ENCODE results near the gene BAHCC1.

DNA sequence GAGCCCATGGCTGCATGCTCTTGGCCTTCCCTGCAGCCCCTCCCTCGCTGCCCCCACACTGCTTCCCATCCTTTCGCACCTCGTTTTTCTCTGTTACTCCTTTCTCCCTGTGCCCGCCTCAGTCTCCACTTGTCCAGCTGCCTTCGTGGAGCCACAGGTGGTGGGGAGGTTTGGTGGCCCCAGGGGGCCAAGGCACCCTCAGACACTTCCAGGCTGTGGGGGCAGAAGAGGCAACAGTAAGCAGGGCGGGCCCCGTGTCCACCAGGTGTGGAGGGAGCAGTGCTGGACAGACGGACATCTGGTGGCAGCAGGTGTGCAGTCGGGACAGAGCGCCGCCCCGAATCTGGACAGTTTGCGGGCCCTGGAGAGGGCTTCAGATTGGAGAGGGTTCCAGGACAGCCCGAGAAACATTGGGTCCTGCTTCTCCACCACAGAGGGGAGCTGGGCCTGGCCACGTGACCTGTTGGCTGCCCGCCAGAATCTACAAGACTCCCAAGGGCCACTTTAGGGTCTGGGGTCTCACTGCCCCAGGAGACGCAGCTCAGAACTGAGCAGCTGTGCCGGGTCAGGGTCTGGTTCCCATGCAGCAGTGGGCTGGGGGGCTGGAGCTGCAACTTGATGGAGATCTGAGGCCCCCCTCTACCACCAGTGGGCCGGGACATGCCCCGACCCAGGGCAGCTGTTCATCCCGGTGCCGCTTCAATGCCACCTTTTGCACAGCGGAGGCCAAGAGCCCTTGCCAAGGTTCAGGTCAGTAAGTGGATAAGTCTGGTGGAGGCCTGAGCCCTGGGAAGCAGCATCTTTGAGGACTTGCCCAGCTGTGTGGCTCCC, 22.8 kb downstream of the BAHCC1 start:
- TF ChIP-seq POLR2A (IDR thresholded peaks at IDR 0.05; ENCODE audit: low read depth, low read length) (no peak), TAF1 (IDR thresholded peaks at IDR 0.05; ENCODE audit: borderline replicate concordance, low read depth, low read length) (no peak)

All from GM12892 (cell line).